ENCODE measurements around the gene ABLIM3. TPM values are rescaled to one million over a fixed set of nuclear protein-coding genes. Genes with fewer than 3 reads are reported as not detected.

Gene ABLIM3
- total and polyA plus RNA-seq, 2 of the 13 experiments (the other 11 are each of a cell fraction or from before 2014, with no cell fraction given), result 0.53 to 6.3 TPM

DNA sequence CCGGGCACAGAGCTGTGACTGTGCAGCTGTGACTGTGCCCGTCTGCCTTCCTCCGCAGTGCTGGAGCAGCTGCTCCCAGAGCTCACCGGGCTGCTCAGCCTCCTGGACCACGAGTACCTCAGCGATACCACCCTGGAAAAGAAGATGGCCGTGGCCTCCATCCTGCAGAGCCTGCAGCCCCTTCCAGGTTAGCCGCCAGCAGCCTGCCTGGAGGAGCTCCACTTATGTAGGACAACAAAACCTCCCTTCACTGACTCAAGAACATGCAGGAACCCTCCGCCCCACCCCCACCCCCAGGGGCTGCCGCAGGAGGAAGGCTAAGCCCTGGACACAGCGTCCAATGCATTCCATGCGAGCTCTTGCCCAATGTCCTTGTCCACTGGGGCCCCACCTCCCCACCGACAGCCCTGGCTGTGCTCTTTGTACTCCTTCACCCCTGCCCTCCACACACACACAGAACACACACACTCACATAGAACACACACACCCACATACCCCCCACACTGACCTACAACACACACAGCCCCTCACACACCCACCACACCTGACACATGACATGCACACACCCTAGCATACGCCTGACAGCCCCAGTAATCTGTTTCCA is 158.3 kb downstream of the ABLIM3 start (continued):
- no peak for TF ChIP-seq HNRNPLL (IDR thresholded peaks at IDR 0.05; ENCODE audit: low read depth, low read length, poor library complexity, severe bottlenecking)
- TF ChIP-seq ZNF644 (CRISPR knock-in tag; IDR thresholded peaks at IDR 0.05; ENCODE audit: low read depth), result peak; percentile 54; the same call in 1 of the 2 replicates
- TF ChIP-seq PITX1 (CRISPR knock-in tag; IDR thresholded peaks at IDR 0.05), result peak; percentile 49; the same call in 1 of the 2 replicates
- TF ChIP-seq PAXIP1 (CRISPR knock-in tag; conservative IDR thresholded peaks at IDR 0.05), result peak; percentile 89
- no peak for TF ChIP-seq GATA4 (IDR thresholded peaks at IDR 0.05; ENCODE audit: borderline replicate concordance, low read depth)
- TF ChIP-seq, protein P1, sequence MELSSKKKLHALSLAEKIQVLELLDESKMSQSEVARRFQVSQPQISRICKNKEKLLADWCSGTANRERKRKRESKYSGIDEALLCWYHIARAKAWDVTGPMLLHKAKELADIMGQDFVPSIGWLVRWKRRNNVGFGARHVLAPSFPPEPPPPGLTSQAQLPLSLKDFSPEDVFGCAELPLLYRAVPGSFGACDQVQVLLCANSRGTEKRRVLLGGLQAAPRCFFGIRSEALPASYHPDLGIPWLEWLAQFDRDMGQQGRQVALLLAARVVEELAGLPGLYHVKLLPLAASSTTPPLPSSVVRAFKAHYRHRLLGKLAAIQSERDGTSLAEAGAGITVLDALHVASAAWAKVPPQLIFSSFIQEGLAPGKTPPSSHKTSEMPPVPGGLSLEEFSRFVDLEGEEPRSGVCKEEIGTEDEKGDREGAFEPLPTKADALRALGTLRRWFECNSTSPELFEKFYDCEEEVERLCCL (CRISPR knock-in tag; IDR thresholded peaks at IDR 0.05; ENCODE audit: borderline replicate concordance), result no peak
- no peak for TF ChIP-seq HINFP (CRISPR knock-in tag; IDR thresholded peaks at IDR 0.05; ENCODE audit: low read depth)
- TF ChIP-seq ATF5 (CRISPR knock-in tag; IDR thresholded peaks at IDR 0.05; ENCODE audit: low read depth), result no peak
- peak; percentile 63; the same call in 1 of the 2 replicates for TF ChIP-seq ZNF609 (CRISPR knock-in tag; IDR thresholded peaks at IDR 0.05; ENCODE audit: borderline replicate concordance)
- TF ChIP-seq RARG (CRISPR knock-in tag; IDR thresholded peaks at IDR 0.05; ENCODE audit: low read depth), result no peak
- TF ChIP-seq ZNF737 (CRISPR knock-in tag; IDR thresholded peaks at IDR 0.05; ENCODE audit: borderline replicate concordance), result no peak
- TF ChIP-seq ZFX (CRISPR knock-in tag; IDR thresholded peaks at IDR 0.05; ENCODE audit: low read depth), result no peak
- no peak; the same call in 1 of the 2 replicates for TF ChIP-seq POGZ (CRISPR knock-in tag; IDR thresholded peaks at IDR 0.05)
- 0 out of 2 replicates have a peak, but pooled peaks have one; percentile 33 for TF ChIP-seq ATF2 (CRISPR knock-in tag; IDR thresholded peaks at IDR 0.05)
